K562 (cell line): ENCODE measurements around the gene RCOR2. TPM values are rescaled to one million over a fixed set of nuclear protein-coding genes. Genes with fewer than 3 reads are reported as not detected.
A peak's percentile ranks its signal among the peaks of the same experiment; 100 is the strongest.

ENCODE experiments used
- DEAF1 ChIP-seq: fragments of 450-650 bp; formaldehyde crosslinking; IDR thresholded peaks from 2 replicates; pipeline ENCODE4 v1.4.0; 2020; ENCODE audit warnings: mild to moderate bottlenecking, moderate library complexity
- GATAD2A ChIP-seq: fragments of 450-650 bp; IDR thresholded peaks from 2 replicates; pipeline ENCODE4 v1.6.1; 2017
- KDM5B ChIP-seq: fragments of 200-600 bp; sonication (generic); IDR thresholded peaks from 2 replicates; pipeline ENCODE4 v1.6.1; 2012; ENCODE audit warnings: low read depth, mild to moderate bottlenecking, moderate library complexity, low read length, control low read depth, inconsistent platforms; ENCODE audit not compliant: insufficient replicate concordance
- KLF6 ChIP-seq: fragments of 250-450 bp; sonication (Bioruptor Pico); IDR thresholded peaks from 2 replicates; pipeline ENCODE4 v1.4.0; 2020; ENCODE audit warnings: mild to moderate bottlenecking, moderate library complexity, borderline replicate concordance
- MAZ ChIP-seq, 2 experiments: fragments of 450-650 bp in 1 of 2; sonication (generic) in 1 of 2; formaldehyde crosslinking; IDR thresholded peaks in 1 of 2; conservative IDR thresholded peaks in 1 of 2; 2 replicates each; pipeline versions ENCODE4 v1.4.0 to v1.5.0; 2020; ENCODE audit warnings: mild to moderate bottlenecking in 1 of 2, missing genetic modification reagents in 1 of 2
- POLR2AphosphoS5 ChIP-seq: IDR thresholded peaks from 2 replicates; pipeline ENCODE4 v1.6.1; 2011; ENCODE audit warnings: mild to moderate bottlenecking, low read depth, low read length, moderate library complexity; ENCODE audit not compliant: control insufficient read depth, insufficient read depth
- RBFOX2 ChIP-seq: fragments of 200-400 bp; formaldehyde crosslinking; IDR thresholded peaks from 2 replicates; pipeline ENCODE4 v1.6.1; 2017; ENCODE audit warnings: low read depth, mild to moderate bottlenecking, low read length, moderate library complexity
- RUNX1 ChIP-seq: sonication (generic); IDR thresholded peaks from 2 replicates; pipeline ENCODE4 v1.6.1; 2016; ENCODE audit warnings: antibody characterized with exemption, low read depth
- TBP ChIP-seq: optimal IDR thresholded peaks from 2 replicates; pipeline ENCODE3; 2011; ENCODE audit warnings: low read depth, low read length, improper control_type of control experiment
- VEZF1 ChIP-seq: fragments of 200-800 bp; sonication (Bioruptor generic); IDR thresholded peaks from 2 replicates; pipeline ENCODE4 v1.6.1; 2017; ENCODE audit warnings: missing genetic modification characterization, missing compliant biosample characterization
- ZFPM2 ChIP-seq: fragments of 250-450 bp; sonication (Bioruptor Pico); IDR thresholded peaks from 2 replicates; pipeline ENCODE4 v1.5.1; 2022; ENCODE audit warnings: mild to moderate bottlenecking
- ZNF124 ChIP-seq: sonication (generic); formaldehyde crosslinking; IDR thresholded peaks from 2 replicates; pipeline ENCODE4 v1.8.1; 2022; ENCODE audit warnings: missing genetic modification reagents
- ZNF324 ChIP-seq: fragments of 250-450 bp; sonication (Bioruptor Pico); IDR thresholded peaks from 2 replicates; pipeline ENCODE4 v1.4.0; 2020; ENCODE audit warnings: mild to moderate bottlenecking
- ZNF551 ChIP-seq: fragments of 250-450 bp; sonication (Bioruptor Pico); IDR thresholded peaks from 2 replicates; pipeline ENCODE4 v1.5.0; 2021; ENCODE audit warnings: mild to moderate bottlenecking, moderate library complexity
- ZNF75A ChIP-seq: fragments of 450-650 bp; formaldehyde crosslinking; IDR thresholded peaks from 2 replicates; pipeline ENCODE4 v1.4.0; 2020; ENCODE audit warnings: mild to moderate bottlenecking
- polyA plus RNA-seq, 8 experiments: library from polyadenylated mRNA; depleted of rRNA in 4 of 8; stranded (reverse) in 5 of 8; unstranded in 3 of 8; fragments of >200 nt; fragmentation: Nextera tagmentation in 2 of 8; fragmentation: Illumina TruSeq in 1 of 8; extraction: Ambion mirVana in 2 of 8; extraction: Trizol in 1 of 8; gene quantifications; 2 replicates each; pipeline versions ENCODE4 v1.2.1 to v1.2.3, GENCODE V29; 2011 to 2014; ENCODE audit warnings: inconsistent platforms in 1 of 8, missing spikeins in 1 of 8
- total RNA-seq, 7 experiments: library from RNA; depleted of rRNA in 6 of 7; stranded (reverse); fragments of >200 nt in 6 of 7; fragmentation: Illumina TruSeq in 2 of 7; extraction: Trizol in 2 of 7; gene quantifications; 2 replicates each; pipeline versions ENCODE4 v1.2.1 to v1.2.3, GENCODE V29; 2011 to 2021; ENCODE audit warnings: low replicate concordance in 1 of 7
- TF ChIP-seq, protein P1 (sequence below), 2 experiments: fragments of 450-650 bp; IDR thresholded peaks; 2 replicates each; pipeline ENCODE4 v1.6.1; 2016
- TF ChIP-seq, protein P2 (sequence below): fragments of 450-650 bp; IDR thresholded peaks from 2 replicates; pipeline ENCODE4 v1.6.1; 2017; ENCODE audit warnings: antibody characterized with exemption, mild to moderate bottlenecking

Gene RCOR2
- total and polyA plus RNA-seq, 9 of the 15 experiments (the other 6 are each of a cell fraction or from before 2014, with no cell fraction given) = 0.04 to 6.5 (median 2.5) TPM; not detected in 1

DNA sequence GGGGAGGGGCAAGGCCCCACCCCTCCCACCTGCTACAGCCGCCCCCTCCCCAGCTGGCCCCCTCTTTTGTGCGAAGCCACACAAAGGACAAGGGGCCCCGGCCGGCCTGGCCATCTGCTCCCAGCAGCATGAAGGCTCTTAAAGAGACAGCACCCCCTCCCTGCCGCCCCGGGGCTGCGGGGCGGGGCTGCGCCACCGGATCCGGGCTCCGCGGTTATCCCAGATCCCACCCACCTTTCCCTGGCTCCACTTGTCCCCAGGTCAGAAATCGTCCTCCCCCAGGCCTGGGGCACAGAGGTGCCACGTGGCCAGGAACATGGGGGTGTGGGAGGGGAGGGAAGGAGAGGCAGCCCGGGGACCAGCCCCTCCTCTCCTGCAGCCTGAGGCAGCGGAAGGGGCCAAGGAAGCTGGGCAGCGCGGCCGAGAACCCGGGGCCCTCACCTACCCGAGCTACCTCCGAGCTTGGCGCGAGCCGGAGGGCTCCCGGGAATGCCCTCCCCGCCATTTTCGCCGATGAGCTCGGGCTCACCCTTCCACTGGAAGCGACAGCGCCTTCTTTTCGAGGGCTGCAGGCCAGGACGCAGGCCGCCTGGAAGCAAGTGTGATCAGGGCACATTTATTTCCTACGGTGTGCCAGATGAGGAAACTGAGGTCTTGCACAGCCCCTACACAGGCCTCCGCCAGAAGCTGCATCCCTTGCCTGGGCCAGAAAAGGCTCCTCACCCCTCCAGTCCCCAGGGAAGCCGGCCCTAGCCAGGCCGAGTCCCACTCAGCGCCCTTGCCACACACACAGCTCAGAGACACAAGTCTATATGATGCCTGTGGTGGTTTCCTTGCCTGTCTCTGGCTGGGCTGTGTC, 2.5 kb upstream of the RCOR2 start (continued):
- TF ChIP-seq, protein P1, sequence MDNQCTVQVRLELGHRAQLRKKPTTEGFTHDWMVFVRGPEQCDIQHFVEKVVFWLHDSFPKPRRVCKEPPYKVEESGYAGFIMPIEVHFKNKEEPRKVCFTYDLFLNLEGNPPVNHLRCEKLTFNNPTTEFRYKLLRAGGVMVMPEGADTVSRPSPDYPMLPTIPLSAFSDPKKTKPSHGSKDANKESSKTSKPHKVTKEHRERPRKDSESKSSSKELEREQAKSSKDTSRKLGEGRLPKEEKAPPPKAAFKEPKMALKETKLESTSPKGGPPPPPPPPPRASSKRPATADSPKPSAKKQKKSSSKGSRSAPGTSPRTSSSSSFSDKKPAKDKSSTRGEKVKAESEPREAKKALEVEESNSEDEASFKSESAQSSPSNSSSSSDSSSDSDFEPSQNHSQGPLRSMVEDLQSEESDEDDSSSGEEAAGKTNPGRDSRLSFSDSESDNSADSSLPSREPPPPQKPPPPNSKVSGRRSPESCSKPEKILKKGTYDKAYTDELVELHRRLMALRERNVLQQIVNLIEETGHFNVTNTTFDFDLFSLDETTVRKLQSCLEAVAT (IDR thresholded peaks at IDR 0.05) = peak in 1 of 2 experiments; percentile 41; a peak in 1 of 4 replicates
- TF ChIP-seq KDM5B = no peak
- TF ChIP-seq RUNX1 = no peak
- TF ChIP-seq ZNF124 = no peak
- TF ChIP-seq GATAD2A = no peak
- no peak for TF ChIP-seq DEAF1 (CRISPR knock-in tag)
- no peak for TF ChIP-seq KLF6 (CRISPR knock-in tag)
- TF ChIP-seq ZNF551 = no peak
- TF ChIP-seq ZNF75A (CRISPR knock-in tag) = no peak
- TF ChIP-seq, protein P2, sequence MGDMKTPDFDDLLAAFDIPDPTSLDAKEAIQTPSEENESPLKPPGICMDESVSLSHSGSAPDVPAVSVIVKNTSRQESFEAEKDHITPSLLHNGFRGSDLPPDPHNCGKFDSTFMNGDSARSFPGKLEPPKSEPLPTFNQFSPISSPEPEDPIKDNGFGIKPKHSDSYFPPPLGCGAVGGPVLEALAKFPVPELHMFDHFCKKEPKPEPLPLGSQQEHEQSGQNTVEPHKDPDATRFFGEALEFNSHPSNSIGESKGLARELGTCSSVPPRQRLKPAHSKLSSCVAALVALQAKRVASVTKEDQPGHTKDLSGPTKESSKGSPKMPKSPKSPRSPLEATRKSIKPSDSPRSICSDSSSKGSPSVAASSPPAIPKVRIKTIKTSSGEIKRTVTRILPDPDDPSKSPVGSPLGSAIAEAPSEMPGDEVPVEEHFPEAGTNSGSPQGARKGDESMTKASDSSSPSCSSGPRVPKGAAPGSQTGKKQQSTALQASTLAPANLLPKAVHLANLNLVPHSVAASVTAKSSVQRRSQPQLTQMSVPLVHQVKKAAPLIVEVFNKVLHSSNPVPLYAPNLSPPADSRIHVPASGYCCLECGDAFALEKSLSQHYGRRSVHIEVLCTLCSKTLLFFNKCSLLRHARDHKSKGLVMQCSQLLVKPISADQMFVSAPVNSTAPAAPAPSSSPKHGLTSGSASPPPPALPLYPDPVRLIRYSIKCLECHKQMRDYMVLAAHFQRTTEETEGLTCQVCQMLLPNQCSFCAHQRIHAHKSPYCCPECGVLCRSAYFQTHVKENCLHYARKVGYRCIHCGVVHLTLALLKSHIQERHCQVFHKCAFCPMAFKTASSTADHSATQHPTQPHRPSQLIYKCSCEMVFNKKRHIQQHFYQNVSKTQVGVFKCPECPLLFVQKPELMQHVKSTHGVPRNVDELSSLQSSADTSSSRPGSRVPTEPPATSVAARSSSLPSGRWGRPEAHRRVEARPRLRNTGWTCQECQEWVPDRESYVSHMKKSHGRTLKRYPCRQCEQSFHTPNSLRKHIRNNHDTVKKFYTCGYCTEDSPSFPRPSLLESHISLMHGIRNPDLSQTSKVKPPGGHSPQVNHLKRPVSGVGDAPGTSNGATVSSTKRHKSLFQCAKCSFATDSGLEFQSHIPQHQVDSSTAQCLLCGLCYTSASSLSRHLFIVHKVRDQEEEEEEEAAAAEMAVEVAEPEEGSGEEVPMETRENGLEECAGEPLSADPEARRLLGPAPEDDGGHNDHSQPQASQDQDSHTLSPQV = peak; percentile 44
- peak; percentile 63 for TF ChIP-seq RBFOX2
- TF ChIP-seq VEZF1 (CRISPR knock-in tag) = peak; percentile 45; the same call in 1 of the 2 replicates
- no peak for TF ChIP-seq ZFPM2 (CRISPR knock-in tag)
- TF ChIP-seq MAZ (CRISPR knock-in tag; conservative IDR thresholded peaks at IDR 0.05 in 1 of 2, IDR thresholded peaks at IDR 0.05 in 1 of 2) = 0 out of 4 replicates have a peak, but pooled peaks have one; percentile 35 to 39
- TF ChIP-seq ZNF324 (CRISPR knock-in tag) = no peak
- TF ChIP-seq TBP = no peak
- no peak for TF ChIP-seq POLR2AphosphoS5
